Smooth muscle cell (in vitro differentiated cells): ENCODE results near the gene SP140L. TPM values are rescaled to one million over a fixed set of nuclear protein-coding genes. Genes with fewer than 3 reads are reported as not detected.
"Not testable (repeated sequence)": the region's sequence is repeated elsewhere in the genome, so short reads cannot be mapped to it uniquely, and the experiment has no call there.

Experiments used
- DNase-seq: peaks from one replicate; lab custom pipeline; 2025; ENCODE audit not compliant: unreplicated experiment; lab: John Stamatoyannopoulos, UW
- H2AFZ ChIP-seq: fragments of 200-600 bp; sonication (generic); 2 replicates; pipeline ENCODE4 v1.6.0; 2016; ENCODE audit warnings: antibody characterized with exemption, low read depth, mild to moderate bottlenecking
- H3F3A ChIP-seq: fragments of 200-600 bp; sonication (generic); 2 replicates; pipeline ENCODE4 v1.6.0; 2017; ENCODE audit warnings: antibody characterized with exemption, low read depth
- H3K27ac ChIP-seq: fragments of 200-600 bp; sonication (generic); 2 replicates; pipeline ENCODE4 v1.5.1; 2016; ENCODE audit warnings: low read depth, mild to moderate bottlenecking
- H3K27me3 ChIP-seq: fragments of 200-600 bp; sonication (generic); 2 replicates; pipeline ENCODE4 v1.6.1; 2016; ENCODE audit warnings: low read depth, mild to moderate bottlenecking
- H3K36me3 ChIP-seq: fragments of 200-600 bp; sonication (generic); 2 replicates; pipeline ENCODE4 v1.5.1; 2016; ENCODE audit warnings: low read depth
- H3K4me1 ChIP-seq: fragments of 200-600 bp; sonication (generic); 2 replicates; pipeline ENCODE4 v1.5.1; 2016; ENCODE audit warnings: low read depth
- H3K4me2 ChIP-seq: fragments of 200-600 bp; sonication (generic); 2 replicates; pipeline ENCODE4 v1.6.0; 2016; ENCODE audit warnings: mild to moderate bottlenecking
- H3K4me3 ChIP-seq: fragments of 200-600 bp; sonication (generic); 2 replicates; pipeline ENCODE4 v1.5.1; 2016; ENCODE audit warnings: mild to moderate bottlenecking
- H3K79me2 ChIP-seq: fragments of 200-600 bp; sonication (generic); 2 replicates; pipeline ENCODE4 v1.6.0; 2016; ENCODE audit warnings: low read depth, mild to moderate bottlenecking
- H3K9ac ChIP-seq: fragments of 200-600 bp; sonication (generic); 2 replicates; pipeline ENCODE4 v1.6.0; 2016; ENCODE audit warnings: low read depth
- H3K9me3 ChIP-seq: fragments of 200-600 bp; sonication (generic); replicated peaks from 2 replicates; pipeline ENCODE4 v1.5.1; 2016; ENCODE audit warnings: low read depth
- H4K20me1 ChIP-seq: fragments of 200-600 bp; sonication (generic); 2 replicates; pipeline ENCODE4 v1.6.0; 2016; ENCODE audit warnings: low read depth
- WGBS: methylation state at CpG from one replicate; pipeline ENCODE4 v1.1.7; 2016; ENCODE audit warnings: low lambda C conversion rate; 5-methylcytosine and 5-hydroxymethylcytosine counted together
- polyA plus RNA-seq: library from polyadenylated mRNA; unstranded; fragments of >200 nt; fragmentation: Nextera tagmentation; extraction: Ambion mirVana; gene quantifications from 2 replicates; pipeline ENCODE4 v1.2.1, GENCODE V29; 2016
- total RNA-seq: library from RNA; depleted of rRNA; stranded (reverse); fragments of >200 nt; gene quantifications from 2 replicates; pipeline ENCODE4 v1.2.3, GENCODE V29; 2014
- TF ChIP-seq, protein P1 (sequence below): fragments of 200-600 bp; sonication (generic); IDR thresholded peaks from 2 replicates; pipeline ENCODE4 v1.5.1; 2017; ENCODE audit warnings: borderline replicate concordance, mild to moderate bottlenecking, antibody characterized with exemption; ENCODE audit not compliant: insufficient read depth, poor library complexity, severe bottlenecking

SP140L gene
- total RNA-seq = 0.90 and 1.2 TPM in 2 replicates
- 1.6 and 2.4 TPM in 2 replicates for polyA plus RNA-seq

DNA sequence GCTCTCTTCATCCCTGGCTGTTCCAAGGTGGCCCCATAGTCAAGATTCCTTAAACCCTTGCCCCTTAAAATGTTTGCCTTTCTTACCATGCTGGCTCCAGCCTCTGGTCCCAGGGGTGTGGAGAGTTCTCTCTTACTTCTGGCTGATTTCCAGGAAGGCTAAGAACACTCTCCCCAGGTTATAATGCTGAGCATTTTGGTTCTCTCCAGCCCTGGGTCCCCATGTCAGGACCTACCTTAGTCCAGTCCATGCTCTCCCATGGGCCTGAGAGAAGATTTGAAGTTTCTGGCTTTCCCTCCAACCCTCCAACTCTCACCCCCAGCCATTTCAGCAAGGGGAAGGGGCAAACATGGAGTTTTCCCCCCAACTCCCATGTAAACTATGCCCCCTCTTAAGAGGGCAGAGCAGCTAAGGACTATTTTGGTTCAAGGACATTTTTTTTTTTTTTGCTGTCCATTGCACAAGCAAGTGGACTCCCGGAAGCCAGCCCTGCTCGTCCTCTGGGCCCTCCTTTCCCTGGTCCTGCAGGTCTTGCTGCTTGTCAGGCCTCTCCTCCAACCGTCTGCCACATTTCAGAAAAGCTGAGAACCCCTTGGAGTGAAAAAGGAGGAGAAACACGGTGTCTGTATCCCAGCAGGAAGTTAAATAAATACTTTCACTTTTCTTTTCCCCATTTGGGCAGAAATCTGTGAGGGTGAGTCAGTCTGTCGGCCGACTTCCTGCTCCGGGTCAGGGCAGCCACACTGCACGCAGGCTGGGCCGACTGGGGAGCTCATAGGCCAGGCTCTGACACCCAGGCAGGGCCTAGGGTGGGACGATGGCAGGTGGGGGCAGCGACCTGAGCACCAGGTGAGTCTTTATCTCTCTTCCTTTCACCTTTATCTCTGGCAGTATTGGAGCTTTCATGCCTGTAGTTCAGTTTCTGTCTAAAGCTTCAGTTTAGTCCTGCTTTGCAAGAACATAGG lies at the start of gene SP140L:
SP140L (plus strand) TSS at position 741 of the 965 bp plus-strand sequence; CDS start at position 818, 77 bp downstream.
- 53% methylated on average over 11 of the region's 11 CpGs for WGBS
- Histone ChIP-seq H3K79me2 (no peaks in the 10 kb centered on the region), H3F3A (no peaks in the 10 kb centered on the region), H3K27ac (no peak within 1 kb of the TSS), H3K27me3 (no peaks in the 10 kb centered on the region), H3K9ac (peak within 1 kb of the TSS; percentile 39), H4K20me1 (no peaks in the 10 kb centered on the region), H3K4me2 (peak within 1 kb of the TSS; percentile 63), H3K36me3 (no peaks in the 10 kb centered on the region), H3K4me3 (peak within 1 kb of the TSS; percentile 40), H2AFZ (peak within 1 kb of the TSS; percentile 96), H3K4me1 (no peaks in the 10 kb centered on the region), H3K9me3 (no peaks in the 10 kb centered on the region)
- TF ChIP-seq, protein P1, sequence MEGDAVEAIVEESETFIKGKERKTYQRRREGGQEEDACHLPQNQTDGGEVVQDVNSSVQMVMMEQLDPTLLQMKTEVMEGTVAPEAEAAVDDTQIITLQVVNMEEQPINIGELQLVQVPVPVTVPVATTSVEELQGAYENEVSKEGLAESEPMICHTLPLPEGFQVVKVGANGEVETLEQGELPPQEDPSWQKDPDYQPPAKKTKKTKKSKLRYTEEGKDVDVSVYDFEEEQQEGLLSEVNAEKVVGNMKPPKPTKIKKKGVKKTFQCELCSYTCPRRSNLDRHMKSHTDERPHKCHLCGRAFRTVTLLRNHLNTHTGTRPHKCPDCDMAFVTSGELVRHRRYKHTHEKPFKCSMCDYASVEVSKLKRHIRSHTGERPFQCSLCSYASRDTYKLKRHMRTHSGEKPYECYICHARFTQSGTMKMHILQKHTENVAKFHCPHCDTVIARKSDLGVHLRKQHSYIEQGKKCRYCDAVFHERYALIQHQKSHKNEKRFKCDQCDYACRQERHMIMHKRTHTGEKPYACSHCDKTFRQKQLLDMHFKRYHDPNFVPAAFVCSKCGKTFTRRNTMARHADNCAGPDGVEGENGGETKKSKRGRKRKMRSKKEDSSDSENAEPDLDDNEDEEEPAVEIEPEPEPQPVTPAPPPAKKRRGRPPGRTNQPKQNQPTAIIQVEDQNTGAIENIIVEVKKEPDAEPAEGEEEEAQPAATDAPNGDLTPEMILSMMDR = no peak
- no peak for DNase-seq

DNA sequence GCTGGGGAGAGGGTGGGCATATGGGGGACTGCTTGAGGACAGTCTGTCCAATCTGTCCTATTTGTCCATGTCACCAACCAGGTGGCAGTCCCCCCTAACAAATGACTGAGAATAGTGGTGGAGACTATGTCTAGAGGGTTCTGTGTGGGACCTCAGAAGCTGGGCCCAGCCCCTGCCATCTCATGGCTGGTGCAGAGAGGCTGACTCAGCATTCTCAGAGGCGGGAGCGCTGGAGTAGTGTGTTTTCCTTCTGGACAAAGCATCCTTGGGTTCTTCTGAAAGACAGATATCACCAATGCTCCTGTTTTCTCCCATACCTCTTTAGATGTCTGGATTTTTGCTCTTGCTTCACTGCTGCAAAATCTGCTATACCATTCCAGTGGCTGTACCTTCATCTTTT lies 44.1 kb upstream of the SP140L start:
- peaks cover 4% of the 10 kb centered on the region for H3K27me3 ChIP-seq
- 93% methylated on average over 2 of the region's 2 CpGs for WGBS
- no peak overlapping the region for H3K9ac ChIP-seq
- H2AFZ ChIP-seq = no peak overlapping the region
- H3K79me2 ChIP-seq = no peaks in the 10 kb centered on the region
- no peaks in the 10 kb centered on the region for H3K4me1 ChIP-seq
- no peaks in the 10 kb centered on the region for H3K36me3 ChIP-seq
- H3K4me2 ChIP-seq = no peak overlapping the region
- no peak for DNase-seq
- H3K9me3 ChIP-seq = no peaks in the 10 kb centered on the region
- no peak overlapping the region for H3K27ac ChIP-seq
- H3K4me3 ChIP-seq = no peak overlapping the region
- no peaks in the 10 kb centered on the region for H4K20me1 ChIP-seq
- TF ChIP-seq, protein P1 = no peak
- no peaks in the 10 kb centered on the region for H3F3A ChIP-seq

DNA sequence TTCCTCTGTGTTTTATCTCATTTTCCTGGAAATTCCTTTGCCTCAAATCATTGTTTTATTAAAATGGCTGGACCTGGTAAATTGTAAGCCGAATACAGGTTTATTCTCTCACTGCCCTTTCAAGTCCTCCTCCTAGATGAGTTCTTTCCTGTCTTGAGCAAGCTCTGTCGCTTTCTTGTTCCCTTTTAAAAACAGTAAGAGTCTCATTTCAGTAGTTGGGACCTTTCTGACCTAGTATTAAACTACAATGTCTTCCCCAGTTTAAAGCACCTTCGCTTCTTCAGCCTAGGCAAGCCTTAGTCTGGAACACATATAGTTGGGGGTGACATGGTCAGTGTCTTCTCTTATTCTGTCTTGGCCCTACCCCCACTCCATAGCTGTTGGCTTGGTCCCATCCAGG lies 40.9 kb upstream of the SP140L start:
- TF ChIP-seq, protein P1 = no peak
- Histone ChIP-seq H3K9me3 (no peaks in the 10 kb centered on the region), H2AFZ (no peak overlapping the region)

DNA sequence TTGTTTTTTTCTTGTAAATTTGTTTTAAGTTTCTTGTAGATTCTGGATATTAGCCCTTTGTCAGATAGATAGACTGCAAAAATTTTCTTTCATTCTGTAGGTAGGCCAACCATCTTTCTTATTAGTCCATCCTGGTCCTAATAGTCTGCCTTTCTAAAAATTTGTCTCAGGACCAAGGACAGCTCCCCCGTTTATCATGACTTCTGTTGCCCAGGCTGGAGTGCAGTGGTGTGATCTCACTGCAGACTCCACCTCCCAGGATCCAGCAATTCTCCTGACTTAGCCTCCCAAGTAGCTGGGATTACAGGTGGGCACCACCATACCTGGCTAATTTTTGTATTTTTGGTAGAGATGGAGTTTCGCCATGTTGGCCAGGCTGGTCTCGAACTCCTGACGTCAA lies 37.7 kb upstream of the SP140L start:
- H3K27ac ChIP-seq, DNase-seq, H3K4me1 ChIP-seq, H3F3A ChIP-seq, H4K20me1 ChIP-seq, H2AFZ ChIP-seq, H3K9ac ChIP-seq, H3K27me3 ChIP-seq, H3K79me2 ChIP-seq, H3K4me3 ChIP-seq, H3K36me3 ChIP-seq, H3K4me2 ChIP-seq, H3K9me3 ChIP-seq: not testable (repeated sequence)
- WGBS = 88% methylated on average over 4 of the region's 4 CpGs

More for the DNA sequence above, 40.9 kb upstream of the SP140L start:
- Histone ChIP-seq H3K27ac (no peak overlapping the region), H3K4me2 (no peak overlapping the region), H3F3A (no peaks in the 10 kb centered on the region), H3K27me3 (peaks cover 2% of the 10 kb centered on the region), H3K9ac (no peak overlapping the region), H3K36me3 (no peaks in the 10 kb centered on the region), H4K20me1 (no peaks in the 10 kb centered on the region), H3K79me2 (no peaks in the 10 kb centered on the region), H3K4me1 (no peaks in the 10 kb centered on the region), H3K4me3 (no peak overlapping the region)
- WGBS = 78% methylated on average over 3 of the region's 3 CpGs
- no peak for DNase-seq
